ENCODE results near the gene SUPV3L1. TPM values are rescaled to one million over a fixed set of nuclear protein-coding genes. Genes with fewer than 3 reads are reported as not detected.

SUPV3L1 gene
- total RNA-seq, 1 experiment from 2014 or later, result 57.3 TPM

- no peaks in the 10 kb centered on the region for H3K9me3 ChIP-seq (ENCODE audit: control insufficient read depth, low read depth, low read length)
- no peaks in the 10 kb centered on the region for H3K79me2 ChIP-seq (ENCODE audit: insufficient read depth, low read length)
- no peak overlapping the region for H2BK12ac ChIP-seq (ENCODE audit: insufficient read length, low read depth, low read length)
- no peak for TF ChIP-seq CTCF (conservative IDR thresholded peaks at IDR 0.05)
- no peaks in the 10 kb centered on the region for H3K79me1 ChIP-seq (ENCODE audit: insufficient read depth, low read depth, low read length, poor library complexity, severe bottlenecking)
- Mint-ChIP-seq H3K4me3 (no peak overlapping the region), H3K27me3 (ENCODE audit: low read depth) (peaks cover 2% of the 10 kb centered on the region), H3K36me3 (ENCODE audit: insufficient read depth in 1 of 3, low read depth in 3 of 3) (no peaks in the 10 kb centered on the region), H3K27ac (no peak overlapping the region), H3K4me1 (peaks cover 11 to 19% of the 10 kb centered on the region in 2 experiments), H3K9me3 (no peaks in the 10 kb centered on the region)
- no peak overlapping the region for H3T11ph ChIP-seq (ENCODE audit: low read length)
- DNase-seq, result no peak
- H3K27me3 ChIP-seq (ENCODE audit: insufficient read depth, low read length), result no peaks in the 10 kb centered on the region; the same call in 1 of the 2 replicates
- no peak overlapping the region for H3K14ac ChIP-seq (ENCODE audit: insufficient read depth, low read length)
- H4K8ac ChIP-seq (replicated peaks; ENCODE audit: insufficient read length, low read depth, low read length), result no peak overlapping the region
- no peak overlapping the region for H3K18ac ChIP-seq (ENCODE audit: insufficient read length, low read depth, low read length)
- no CpG with 5 or more reads among the region's 2 CpGs for WGBS (ENCODE audit: extremely low coverage, insufficient read length, low lambda C conversion rate)
- H2BK15ac ChIP-seq (ENCODE audit: low read depth, low read length), result no peak overlapping the region
- H3K56ac ChIP-seq (ENCODE audit: insufficient read length, low read depth, low read length), result no peak overlapping the region
- no peaks in the 10 kb centered on the region for H3K23me2 ChIP-seq (ENCODE audit: insufficient read length, low read depth, low read length, poor library complexity, severe bottlenecking)
- H3K23ac ChIP-seq (ENCODE audit: insufficient read length, low read depth, low read length), result no peak overlapping the region
- H2BK20ac ChIP-seq (ENCODE audit: low read depth, low read length, poor library complexity, severe bottlenecking), result no peak overlapping the region
- no peak overlapping the region for H4K91ac ChIP-seq (ENCODE audit: insufficient read length, low read depth, low read length)
- no peak overlapping the region for H2BK120ac ChIP-seq (ENCODE audit: low read depth, low read length, poor library complexity, severe bottlenecking)
- H3K4me2 ChIP-seq (ENCODE audit: insufficient read depth, insufficient read length, low read length), result no peak overlapping the region
- H2BK5ac ChIP-seq (ENCODE audit: insufficient read length, low read length), result no peak overlapping the region
- no peak overlapping the region for H3K4ac ChIP-seq (ENCODE audit: low read depth, low read length)
- H3K27ac ChIP-seq (ENCODE audit: insufficient read length, low read depth, low read length), result no peak overlapping the region
- peaks cover 6% of the 10 kb centered on the region; the same call in 1 of the 2 replicates for H3K4me1 ChIP-seq (ENCODE audit: insufficient read depth, low read length)
- no peak overlapping the region for H2AFZ ChIP-seq (ENCODE audit: low read length)
- no peak overlapping the region for H3K9ac ChIP-seq (ENCODE audit: extremely low read depth, insufficient read length, low read length)
- H4K20me1 ChIP-seq (ENCODE audit: control insufficient read depth, insufficient read depth, insufficient read length), result no peaks in the 10 kb centered on the region
- no peak overlapping the region for H4K5ac ChIP-seq (ENCODE audit: insufficient read length, low read depth, low read length)
- H2AK5ac ChIP-seq (ENCODE audit: insufficient read length, low read length), result no peak overlapping the region
Observed at GRCh38 chr10:69228151-69228550, 48.1 kb downstream of the SUPV3L1 start.

Measured in H9 (cell line).